Urothelium cell line (cell line): Measurements from ENCODE around the gene SIK2.
A peak's percentile ranks its signal among the peaks of the same experiment; 100 is the strongest.
"Not testable (repeated sequence)": the region's sequence is repeated elsewhere in the genome, so short reads cannot be mapped to it uniquely, and the experiment has no call there.

Source experiments
- DNase-seq: peaks from one replicate; pipeline ENCODE4 v3.0.0; 2011; ENCODE audit warnings: low spot score, mixed read lengths
- FAIRE-seq: peaks from 2 replicates; lab custom pipeline; 2011; peaks lifted over from hg19 to GRCh38; lab: Jason Lieb, UNC

The SIK2 gene

DNA sequence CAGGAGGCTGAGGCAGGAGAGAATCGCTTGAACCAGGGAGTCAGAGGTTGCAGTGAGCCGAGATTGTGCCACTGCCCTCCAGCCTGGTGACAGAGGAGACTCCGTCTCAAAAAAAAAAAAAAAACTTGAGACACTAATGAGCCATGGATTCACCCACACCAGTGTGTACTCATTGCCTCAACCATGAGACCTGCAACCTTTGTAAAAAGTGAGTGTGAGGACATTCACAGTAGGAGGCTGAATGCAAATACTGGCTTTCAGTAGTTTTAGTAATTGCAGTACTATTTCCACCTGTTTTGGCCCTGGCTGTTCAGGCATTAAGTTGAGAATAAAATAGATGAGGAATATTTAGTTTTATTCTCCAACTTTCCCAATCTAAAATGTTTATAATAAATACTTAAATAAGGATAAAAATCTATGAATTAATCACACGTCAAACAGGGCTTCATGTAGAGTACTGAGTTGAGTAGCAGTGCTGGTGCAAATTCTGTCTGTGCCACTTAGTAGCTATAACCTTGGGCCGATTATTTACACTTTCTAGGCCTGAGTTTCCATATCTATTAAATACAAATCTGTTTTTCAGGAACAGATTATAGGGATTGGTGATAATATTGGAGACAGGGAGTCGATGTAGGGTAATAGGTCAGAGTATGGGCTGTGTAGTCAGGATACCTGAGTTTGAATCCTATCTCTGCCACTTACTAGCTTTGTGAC lies 91.1 kb downstream of the SIK2 start:
- DNase-seq (no peak), FAIRE-seq (no peak)

DNA sequence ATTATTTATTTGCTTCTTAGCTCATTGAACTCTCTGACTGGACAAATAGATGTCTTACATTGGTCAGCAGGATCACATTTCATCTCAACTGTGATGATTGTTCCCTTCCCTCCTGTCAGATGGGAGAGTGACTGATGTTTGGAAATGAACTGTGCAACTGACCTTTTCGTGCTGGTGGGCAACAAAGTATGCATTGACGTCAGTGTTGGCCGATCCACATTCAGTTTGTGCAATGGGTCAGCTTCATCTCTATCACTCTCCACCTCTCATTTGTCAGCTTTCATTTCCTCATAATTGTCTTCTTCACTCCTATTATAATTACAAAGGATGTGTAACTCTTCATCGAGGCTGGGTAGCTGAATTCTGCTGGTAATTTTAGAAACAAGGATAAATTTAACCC lies 92.6 kb downstream of the SIK2 start:
- FAIRE-seq (peak; percentile 91), DNase-seq (no peak)

DNA sequence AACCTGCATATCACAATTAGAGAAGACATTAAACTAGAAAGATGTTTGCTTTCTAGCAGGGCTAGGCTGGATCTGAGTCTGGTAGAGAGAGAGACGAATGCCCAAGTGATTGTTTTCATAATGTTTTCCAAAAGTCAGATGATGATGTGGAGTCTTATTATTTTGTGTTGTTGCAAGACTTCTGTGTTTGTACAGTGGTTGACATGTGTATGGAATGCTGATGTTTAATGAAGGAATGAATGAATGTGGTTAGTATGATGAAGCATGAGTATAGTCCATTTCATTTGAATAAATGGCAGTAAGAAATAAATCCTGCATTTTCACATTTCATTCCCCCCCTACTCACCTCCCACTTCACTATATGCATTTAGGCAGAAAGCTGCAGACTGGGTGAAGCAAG lies 94.3 kb downstream of the SIK2 start:
- no peak for FAIRE-seq
- no peak for DNase-seq

DNA sequence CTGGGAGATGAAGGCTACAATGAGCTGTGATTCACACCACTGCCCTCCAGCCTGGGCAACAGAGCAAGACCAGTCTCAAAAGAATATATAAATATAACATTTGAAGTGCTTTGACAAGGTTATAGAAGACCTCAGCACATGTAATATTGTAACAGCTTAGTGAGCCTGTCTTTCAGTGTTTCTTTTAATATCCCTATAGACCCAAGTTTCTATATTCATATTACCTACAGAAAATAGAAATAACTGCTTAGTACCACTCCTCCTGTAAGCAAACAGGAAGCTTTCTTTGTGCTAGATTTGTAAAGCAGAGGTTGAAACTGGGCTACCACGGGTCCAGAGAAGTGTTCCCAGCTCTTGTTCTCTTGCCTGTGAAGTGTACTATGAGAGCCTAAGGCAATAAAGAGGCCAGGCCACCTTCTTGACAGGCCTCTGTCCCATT lies 95.7 kb downstream of the SIK2 start:
- DNase-seq (no peak), FAIRE-seq (no peak)

DNA sequence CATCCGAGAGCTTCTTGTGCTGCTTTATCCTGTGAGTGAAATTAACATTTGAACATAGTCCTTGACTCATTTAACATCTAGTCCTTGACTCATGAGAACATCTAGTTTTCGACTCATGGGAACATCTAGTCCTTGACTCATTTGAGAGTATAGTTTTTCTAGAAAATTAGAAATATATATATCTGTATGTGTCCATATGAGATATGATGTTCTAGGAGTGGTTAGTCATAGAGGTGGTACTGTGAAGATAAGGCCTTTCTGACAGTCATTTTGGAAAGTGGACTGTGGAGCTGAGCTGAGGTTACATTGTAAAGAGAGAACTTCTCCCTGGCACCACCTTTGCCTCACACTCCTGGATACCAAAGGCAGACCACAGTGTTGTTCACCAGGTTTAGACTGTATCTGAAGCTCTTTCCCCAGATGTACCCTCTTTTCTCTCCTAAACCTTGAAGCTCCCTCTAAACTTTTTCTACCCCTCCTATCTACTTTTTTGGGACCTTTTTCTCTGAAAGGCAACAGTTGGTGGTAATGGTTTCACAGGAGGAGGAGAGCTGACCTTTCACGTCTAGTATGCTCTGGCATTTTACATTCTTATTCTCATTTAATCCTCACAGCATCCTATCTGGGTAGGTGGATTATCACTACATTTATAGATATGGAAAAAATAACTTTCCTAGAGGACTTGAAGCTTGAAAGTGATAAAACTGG lies 96.8 kb downstream of the SIK2 start:
- FAIRE-seq (no peak), DNase-seq (no peak)

DNA sequence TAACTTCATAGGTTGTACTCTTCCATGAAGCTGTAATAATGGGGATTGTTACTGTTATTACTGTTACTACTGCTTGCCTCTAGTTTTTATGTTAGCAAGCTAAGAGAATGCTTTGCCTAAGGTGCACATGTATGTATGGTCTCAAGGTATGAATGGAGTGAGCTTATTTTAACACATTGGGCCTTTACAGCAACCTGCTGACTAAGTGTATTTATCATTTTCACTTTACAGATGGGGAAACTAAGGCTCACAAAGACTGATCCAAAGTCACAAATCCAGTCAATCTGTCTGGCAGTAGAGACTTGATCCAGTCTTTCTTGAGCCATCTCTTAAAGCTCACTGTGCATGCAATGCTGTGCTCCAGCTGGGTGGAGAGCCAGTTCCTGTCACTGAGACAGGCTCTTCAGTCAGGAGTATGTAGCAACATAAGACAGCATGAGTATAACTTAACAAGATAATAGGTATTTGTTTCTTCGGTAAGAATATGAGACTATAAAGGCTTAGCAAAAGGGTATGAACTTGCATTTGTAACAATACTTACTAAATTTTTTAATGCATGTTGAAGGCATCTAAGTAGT lies 97.4 kb downstream of the SIK2 start:
- no peak for FAIRE-seq
- no peak for DNase-seq

DNA sequence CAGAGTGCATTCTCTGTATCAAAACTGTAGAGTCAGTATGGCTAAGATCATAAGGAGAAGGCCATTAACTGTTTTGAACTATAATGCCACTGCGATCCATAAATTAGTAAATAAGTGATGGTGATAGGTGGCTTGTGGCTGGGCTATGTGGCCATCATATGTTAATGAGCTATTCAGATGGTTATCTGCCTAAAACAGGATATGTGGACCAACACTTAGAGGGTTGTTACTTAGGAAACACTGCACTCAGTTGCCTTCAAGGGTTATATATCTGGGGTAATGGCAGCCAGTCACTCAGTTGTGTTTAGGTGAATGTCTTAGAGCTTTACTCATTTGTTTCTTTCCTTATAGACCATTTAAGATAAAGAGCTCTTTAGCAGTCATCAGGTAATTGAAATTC lies 97.9 kb downstream of the SIK2 start:
- no peak for DNase-seq
- peak; percentile 46 for FAIRE-seq

DNA sequence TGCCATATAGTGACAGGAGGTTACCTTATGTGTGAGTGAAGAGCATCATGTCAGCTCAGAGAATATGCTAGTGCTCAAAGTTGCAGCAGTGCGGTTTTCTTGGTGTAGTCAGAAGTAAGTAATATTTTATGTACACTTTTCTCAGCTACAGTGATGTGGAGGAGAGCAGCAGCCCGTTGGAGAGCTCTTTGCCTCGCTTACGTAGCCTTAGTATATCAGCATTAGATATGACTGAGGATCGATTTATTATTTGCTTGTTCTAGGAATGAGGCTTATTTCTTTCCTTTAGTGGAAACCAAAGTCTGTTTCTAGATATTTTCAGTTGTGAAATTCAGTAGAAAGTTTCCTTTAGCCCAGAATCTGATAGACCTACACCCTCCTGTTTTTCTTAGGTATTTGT lies 100.4 kb downstream of the SIK2 start:
- no peak for FAIRE-seq
- DNase-seq, result no peak

DNA sequence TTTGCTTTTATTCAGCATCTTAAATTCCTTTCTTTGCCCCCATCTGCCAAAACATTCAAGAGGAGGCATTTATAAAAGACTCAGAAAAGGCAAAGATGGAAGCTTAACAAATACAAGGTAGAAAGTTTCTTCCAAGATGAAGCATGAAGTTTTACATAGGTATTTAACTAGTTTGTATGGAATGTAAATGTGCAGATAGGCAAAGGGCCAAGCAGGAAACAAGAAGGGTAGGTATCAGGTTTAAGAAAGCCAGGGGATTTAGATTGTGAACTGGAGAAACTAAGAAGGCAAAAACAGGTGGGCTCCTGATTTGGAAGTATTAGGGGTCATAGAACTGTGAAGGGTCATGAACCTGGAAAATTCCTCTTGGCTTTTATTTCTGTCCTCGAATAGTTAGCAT lies 101.3 kb downstream of the SIK2 start:
- FAIRE-seq (no peak), DNase-seq (no peak)

DNA sequence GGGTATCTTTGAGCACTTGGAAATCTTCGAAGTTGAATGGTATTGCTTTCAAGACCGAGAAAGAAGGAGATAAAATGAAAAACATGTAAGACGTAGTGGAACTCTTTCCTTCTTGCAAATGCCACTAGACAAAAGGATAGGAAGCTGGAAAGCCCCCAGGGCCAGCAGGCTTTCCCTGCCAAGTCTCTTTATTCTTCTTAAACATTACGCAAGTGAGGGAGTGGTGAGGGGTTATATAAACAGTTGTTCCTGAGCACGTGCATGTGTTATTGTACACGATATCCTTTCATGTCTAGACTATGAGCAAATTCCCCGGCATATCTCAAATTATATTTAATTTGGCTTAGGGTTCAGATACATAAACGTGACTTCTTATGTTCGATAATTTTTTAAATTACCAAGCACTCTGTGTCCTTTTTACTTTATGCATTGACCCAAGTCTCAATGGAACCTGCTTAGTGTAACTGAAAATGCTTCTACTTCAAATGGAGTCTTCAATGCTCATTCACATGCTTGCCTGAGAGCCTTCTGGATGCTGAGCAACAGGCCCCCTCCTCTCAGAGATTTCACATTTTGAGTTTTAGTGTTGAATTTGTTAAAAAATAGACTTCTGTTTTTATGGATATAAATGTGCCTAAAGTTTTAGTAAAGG lies 104.9 kb downstream of the SIK2 start:
- no peak for FAIRE-seq

DNA sequence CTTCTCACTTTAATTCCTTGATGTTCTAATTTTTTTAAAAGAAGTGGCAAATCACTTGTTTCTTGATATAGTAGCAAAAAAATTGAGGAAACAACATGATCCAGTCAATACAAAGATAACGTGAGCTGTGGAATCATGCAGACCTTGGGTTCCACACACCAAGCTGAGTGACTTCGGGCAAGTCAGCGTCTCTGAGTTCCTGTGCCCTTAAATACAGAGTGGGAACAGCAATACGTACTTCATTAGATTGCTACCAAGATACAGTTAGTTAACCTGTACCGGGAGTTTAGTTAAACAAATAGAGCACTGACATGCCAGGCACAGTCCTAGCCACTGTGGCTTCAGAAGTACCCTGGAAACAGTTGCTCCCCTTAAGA lies 105.4 kb downstream of the SIK2 start:
- no peak for DNase-seq
- FAIRE-seq, result no peak

More for the DNA sequence above, 104.9 kb downstream of the SIK2 start:
- no peak for DNase-seq

DNA sequence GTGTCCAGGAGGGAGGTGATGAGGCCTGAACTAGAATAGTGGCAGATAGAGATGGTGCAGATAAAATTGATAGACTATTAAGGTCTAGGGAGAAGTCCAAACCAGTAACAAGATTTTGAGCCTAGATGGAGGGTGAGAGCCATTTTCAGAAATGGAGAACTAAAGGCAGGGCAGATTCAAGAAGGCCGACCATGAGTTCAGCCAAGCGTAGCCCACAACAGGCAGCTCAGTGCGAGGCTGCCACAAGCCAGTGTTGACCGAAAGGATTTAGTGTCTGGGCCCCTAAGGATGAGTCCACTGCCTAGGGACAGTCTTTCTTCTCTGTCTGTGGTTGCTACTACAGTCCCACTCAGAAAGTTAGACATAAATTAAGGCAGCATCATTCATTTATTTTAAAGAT lies 112.3 kb downstream of the SIK2 start:
- DNase-seq (no peak), FAIRE-seq (no peak)

DNA sequence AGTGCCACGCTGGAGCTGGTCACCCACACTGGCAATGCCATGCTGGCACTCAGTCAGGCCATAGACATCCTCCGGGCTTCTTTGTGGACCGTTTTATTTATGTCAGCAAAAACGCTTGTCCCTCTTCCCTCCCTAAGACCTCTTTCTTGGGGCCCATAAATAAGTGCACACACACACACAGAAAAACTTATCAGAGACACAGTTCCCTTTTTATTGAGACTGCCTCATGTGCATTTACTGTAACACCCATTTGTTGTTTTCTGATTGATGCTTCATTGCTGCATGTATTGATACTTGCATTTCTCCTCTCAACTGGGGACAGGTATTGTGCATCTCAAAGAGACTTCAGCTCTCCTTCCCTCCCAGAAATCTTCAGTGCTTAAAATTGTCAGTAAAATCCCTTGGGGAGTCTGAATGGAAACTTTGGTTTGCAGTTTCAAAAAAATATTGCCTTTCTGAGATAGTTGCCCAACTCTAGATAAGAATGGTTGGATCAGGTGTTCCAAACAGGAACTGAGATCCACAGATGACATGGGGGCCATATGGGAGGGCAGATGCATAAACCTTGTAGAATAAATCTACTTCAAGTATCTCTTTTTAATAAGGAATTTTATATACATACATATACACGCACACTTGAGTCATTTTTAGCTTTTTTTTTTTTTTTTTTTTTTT lies 113.0 kb downstream of the SIK2 start:
- FAIRE-seq (no peak), DNase-seq (no peak)

DNA sequence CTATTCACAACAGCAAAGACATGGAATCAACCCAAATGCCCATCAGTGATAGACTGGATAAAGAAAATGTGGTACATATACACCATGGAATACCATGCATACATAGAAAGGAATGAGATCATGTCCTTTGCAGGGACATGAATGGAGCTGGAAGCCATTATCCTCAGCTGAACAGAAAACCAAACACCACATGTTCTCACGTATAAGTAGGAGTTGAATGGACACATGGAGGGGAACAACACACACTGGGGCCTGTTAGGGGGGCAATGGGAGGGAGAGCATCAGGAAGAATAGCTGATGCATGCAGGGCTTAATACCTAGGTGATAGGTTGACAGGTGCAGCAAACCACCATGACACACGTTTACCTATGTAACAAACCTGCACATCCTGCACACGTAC lies 115.4 kb downstream of the SIK2 start:
- not testable (repeated sequence) for DNase-seq, FAIRE-seq

DNA sequence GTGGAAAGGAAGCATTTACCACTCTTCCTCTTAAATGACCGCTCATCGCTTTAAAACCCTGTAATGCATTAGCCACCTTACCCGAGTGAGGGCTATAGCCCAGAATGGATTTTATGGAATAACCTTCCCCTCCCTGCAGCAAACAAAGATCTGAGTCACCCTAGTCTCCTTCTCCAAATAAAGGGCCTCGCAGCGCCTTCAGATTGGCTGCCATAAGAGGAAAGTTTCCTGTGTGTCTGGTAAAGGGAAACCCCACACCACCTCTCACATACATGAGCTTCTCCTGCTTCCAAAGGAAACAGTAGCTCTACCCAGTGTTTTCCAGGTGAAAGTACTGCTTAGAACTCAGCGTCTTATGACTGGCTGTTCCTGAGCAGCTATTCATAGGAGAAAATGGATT lies 116.2 kb downstream of the SIK2 start:
- FAIRE-seq (no peak), DNase-seq (peak; percentile 50)

DNA sequence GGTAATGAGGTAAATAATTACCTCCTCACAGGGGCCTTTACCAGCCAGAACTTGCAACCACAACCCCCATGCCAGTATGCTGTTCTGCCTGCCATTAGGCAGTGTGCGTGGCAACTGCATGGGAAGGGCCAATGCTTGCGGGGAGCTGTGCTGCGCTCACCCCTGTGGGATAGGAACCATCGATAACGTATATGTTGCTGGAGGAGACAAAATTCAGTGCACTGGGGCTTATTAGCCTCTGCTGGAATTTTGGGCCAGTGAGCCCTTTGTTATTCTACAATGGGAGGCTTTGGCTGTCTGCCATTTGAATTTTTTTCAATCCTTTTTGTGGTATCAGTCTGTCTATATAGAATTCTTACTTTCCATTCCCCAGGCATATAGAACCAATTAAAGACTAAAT lies 116.6 kb downstream of the SIK2 start:
- DNase-seq, result no peak
- no peak for FAIRE-seq

DNA sequence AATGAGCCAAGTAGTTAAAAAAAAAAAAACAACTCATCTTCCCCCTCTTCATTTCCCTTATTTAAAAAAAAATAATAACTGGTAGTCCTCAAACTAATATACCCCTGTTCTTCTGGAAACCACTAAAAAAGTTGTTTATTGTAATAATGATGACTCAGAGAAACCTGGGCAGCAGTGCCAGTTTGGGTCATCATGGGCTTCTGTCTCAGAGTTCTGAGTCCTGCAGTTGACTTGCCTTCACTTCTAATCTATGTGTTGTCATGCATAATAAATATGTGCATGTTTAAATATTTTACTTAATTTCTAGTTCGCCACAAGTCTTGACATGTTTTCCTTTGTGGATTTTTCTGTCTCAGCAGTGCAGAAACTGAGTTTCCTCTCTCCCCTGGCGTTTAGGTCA lies 117.1 kb downstream of the SIK2 start:
- FAIRE-seq (no peak), DNase-seq (no peak)

DNA sequence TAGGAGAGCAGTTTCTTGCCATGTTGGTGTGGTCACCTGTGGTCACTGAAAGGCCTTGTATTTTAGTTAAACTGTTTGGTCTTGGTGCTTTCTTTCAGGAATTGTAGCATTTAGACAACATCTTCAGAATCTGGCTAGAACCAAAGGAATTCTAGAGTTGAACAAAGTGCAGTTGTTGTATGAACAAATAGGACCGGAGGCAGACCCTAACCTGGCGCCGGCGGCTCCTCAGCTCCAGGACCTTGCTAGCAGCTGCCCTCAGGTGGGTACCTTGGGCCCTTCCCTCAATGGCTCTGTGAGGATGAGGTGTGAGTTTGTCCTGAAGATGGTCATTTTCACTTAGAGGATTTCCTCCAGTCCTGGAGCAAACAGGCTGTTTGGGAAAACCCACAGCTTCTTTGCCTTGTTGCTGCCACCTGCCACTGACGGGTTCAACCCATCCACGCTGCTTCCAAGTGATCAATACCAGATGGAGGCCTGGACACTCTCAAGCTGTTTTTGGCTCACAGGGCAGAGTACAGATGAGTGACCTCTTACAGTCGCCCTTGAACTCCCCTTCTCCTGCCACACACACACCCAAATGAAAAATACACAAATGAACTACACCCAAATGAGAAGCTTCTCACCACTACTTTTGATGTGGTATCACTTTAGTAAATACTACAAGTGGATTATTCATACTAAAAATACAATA lies 118.7 kb downstream of the SIK2 start:
- no peak for DNase-seq
- FAIRE-seq, result no peak

DNA sequence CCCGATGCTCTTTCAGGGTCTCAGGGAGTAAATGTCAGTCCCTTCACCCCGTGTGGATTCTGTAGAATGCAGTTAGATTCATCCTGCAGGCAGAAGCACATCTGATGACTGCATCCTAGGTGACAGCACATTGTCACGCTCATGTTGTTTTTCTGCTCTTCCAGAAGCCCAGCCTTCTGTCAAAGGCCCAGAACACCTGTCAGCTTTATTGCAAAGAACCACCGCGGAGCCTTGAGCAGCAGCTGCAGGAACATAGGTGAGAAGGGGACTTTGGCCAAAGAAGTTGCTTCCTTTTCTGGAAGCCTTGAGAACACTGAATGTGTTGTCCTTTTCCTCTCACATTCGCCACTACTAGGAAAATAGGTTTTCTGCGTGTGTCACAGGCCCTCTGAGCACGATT lies 120.3 kb downstream of the SIK2 start:
- DNase-seq (no peak), FAIRE-seq (no peak)

DNA sequence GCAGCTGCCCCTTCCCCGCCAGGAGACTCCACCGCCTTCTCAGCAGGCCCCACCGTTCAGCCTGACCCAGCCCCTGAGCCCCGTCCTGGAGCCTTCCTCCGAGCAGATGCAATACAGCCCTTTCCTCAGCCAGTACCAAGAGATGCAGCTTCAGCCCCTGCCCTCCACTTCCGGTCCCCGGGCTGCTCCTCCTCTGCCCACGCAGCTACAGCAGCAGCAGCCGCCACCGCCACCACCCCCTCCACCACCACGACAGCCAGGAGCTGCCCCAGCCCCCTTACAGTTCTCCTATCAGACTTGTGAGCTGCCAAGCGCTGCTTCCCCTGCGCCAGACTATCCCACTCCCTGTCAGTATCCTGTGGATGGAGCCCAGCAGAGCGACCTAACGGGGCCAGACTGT lies 121.3 kb downstream of the SIK2 start:
- FAIRE-seq, result no peak
- DNase-seq, result no peak
